ENCODE measurements around the gene GRM4.

GRM4 gene

GRCh38 chr6:33975661-33976436, 170.0 kb downstream of the GRM4 start:
- peak in 1 of 6 experiments; percentile 9 for DNase-seq

DNA sequence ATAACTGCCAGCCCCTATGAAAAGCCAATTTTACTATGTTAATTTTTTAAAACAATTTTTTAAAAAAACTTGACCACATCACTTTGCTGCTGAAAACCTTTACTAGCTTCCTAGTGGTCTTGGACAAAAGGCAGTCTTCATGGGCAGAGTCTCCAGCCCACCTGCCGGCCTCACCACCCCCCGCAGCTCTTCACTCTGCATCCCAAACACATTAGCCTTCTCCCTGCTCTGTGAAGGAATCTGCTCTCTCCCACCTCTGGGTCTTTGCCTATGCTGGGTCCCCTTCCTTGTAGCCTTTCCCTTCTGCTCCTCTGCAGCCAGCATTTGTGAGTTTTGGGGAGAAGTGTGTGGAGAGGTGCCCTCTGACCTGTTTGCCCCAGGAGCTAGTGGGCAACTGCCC, 171.4 kb downstream of the GRM4 start:
- no peak for DNase-seq

GRCh38 chr6:33974030-33974429, 171.9 kb downstream of the GRM4 start:
- no peak for DNase-seq

DNA sequence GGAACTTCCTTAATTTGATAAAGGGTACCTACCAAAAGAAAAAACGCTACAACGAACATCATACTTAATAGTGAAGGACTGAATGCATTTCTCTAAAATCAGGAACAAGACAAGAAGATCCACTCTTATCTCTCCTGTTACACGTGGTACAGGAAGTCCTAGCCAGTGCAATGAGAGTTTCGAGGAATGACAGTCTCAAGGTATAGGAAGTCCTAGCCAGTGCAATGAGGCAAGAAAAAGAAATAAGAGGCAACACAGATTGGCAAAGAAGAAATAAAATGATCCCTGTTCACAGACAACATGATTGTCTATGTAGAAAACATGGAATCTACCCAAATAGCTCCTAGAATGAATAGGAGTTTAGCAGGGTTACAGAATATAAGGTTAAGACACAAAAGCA, 174.3 kb downstream of the GRM4 start:
- no peak for DNase-seq

All from stimulated activated naive CD4-positive, alpha-beta T cell (primary cell).